Panc1 (cell line): Measurements from ENCODE around the gene JADE3. TPM values are rescaled to one million over a fixed set of nuclear protein-coding genes. Genes with fewer than 3 reads are reported as not detected.

Experiments
- ATAC-seq: fragments of 200-7000 bp; cut with Tn5 transposase; 2 replicates; pipeline ENCODE4 v1.9.1; 2020; ENCODE audit warnings: mild to moderate bottlenecking, moderate library complexity
- BruUV-seq: library from RNA; stranded (reverse); fragments of 400-500 nt; replicated peaks from 2 replicates; lab custom pipeline; 2021; lab: Mats Ljungman, UMichigan
- CTCF ChIA-PET: fragments of 300-600 bp; sonication (Branson Sonifier 250); formaldehyde crosslinking; loops from one replicate; lab custom pipeline; 2022; ENCODE audit warnings: antibody characterized with exemption; lab: Charles Lee
- POLR2A ChIA-PET: fragments of 300-600 bp; sonication (Branson Sonifier 250); formaldehyde crosslinking; loops from one replicate; lab custom pipeline; 2022; ENCODE audit warnings: antibody characterized with exemption; lab: Charles Lee
- DNase-seq: peaks from one replicate; pipeline ENCODE4 v3.0.0-alpha.2; 2010; ENCODE audit warnings: low read depth, low spot score
- H3K27ac ChIP-seq: 2 replicates; pipeline ENCODE4 v1.5.1; 2011; ENCODE audit warnings: mild to moderate bottlenecking, low read length, inconsistent platforms
- H3K27me3 ChIP-seq: fragments of 200-500 bp; sonication (Bioruptor generic); 2 replicates; pipeline ENCODE4 v1.6.0; 2014; ENCODE audit warnings: low read length, inconsistent platforms; ENCODE audit not compliant: control insufficient read depth, insufficient read depth
- H3K36me3 ChIP-seq: fragments of 200-500 bp; sonication (Bioruptor generic); 2 replicates; pipeline ENCODE4 v1.5.1; 2014; ENCODE audit warnings: inconsistent platforms, mild to moderate bottlenecking, low read length, moderate library complexity; ENCODE audit not compliant: control insufficient read depth, insufficient read depth
- H3K4me1 ChIP-seq: 2 replicates; pipeline ENCODE4 v1.5.1; 2011; ENCODE audit warnings: inconsistent platforms, mild to moderate bottlenecking, low read length, moderate library complexity; ENCODE audit not compliant: control insufficient read depth, insufficient read depth
- H3K4me3 ChIP-seq, 2 experiments: 2 replicates each; pipeline ENCODE4 v1.5.1; 2011 to 2012; ENCODE audit warnings: low read depth in 2 of 2, low read length in 2 of 2, mild to moderate bottlenecking in 2 of 2, inconsistent platforms in 1 of 2, moderate library complexity in 1 of 2
- H3K9me3 ChIP-seq: fragments of 200-500 bp; sonication (Bioruptor generic); 2 replicates; pipeline ENCODE4 v1.5.1; 2014; ENCODE audit warnings: low read depth, mild to moderate bottlenecking, inconsistent platforms, low read length, moderate library complexity; ENCODE audit not compliant: control insufficient read depth, insufficient read depth
- POLR2AphosphoS5 ChIP-seq: IDR thresholded peaks from 2 replicates; pipeline ENCODE4 v1.6.1; 2012; ENCODE audit warnings: mild to moderate bottlenecking, low read depth, low read length, moderate library complexity
- SIN3A ChIP-seq: IDR thresholded peaks from 2 replicates; pipeline ENCODE4 v1.6.1; 2012; ENCODE audit warnings: low read depth, mild to moderate bottlenecking, low read length, moderate library complexity, borderline replicate concordance; ENCODE audit not compliant: insufficient read depth
- TCF7L2 ChIP-seq: IDR thresholded peaks from 2 replicates; pipeline ENCODE4 v1.6.1; 2011; ENCODE audit warnings: mild to moderate bottlenecking, low read depth, low read length, inconsistent platforms
- in situ Hi-C: cut with HindIII; loops from 2 replicates; pipeline ENCODE4 v1.10.0; 2016; ENCODE audit warnings: low sequenced_read_pairs, low pct_unique_long_range_greater_than_20kb
- intact Hi-C: fragments of 100-400 bp; cut with micrococcal nuclease; formaldehyde crosslinking; loops from one replicate; pipeline ENCODE4 v1.10.0; 2022; ENCODE audit not compliant: unreplicated experiment
- total RNA-seq: library from RNA; stranded (reverse); gene quantifications from one replicate; pipeline ENCODE4 v1.2.1, GENCODE V29; 2021; ENCODE audit not compliant: unreplicated experiment
- TF ChIP-seq, protein P1 (sequence below), 2 experiments: IDR thresholded peaks; 2 replicates each; pipeline ENCODE4 v1.6.1; 2011 to 2012; ENCODE audit warnings: low read depth in 2 of 2, control low read depth in 1 of 2, low read length in 1 of 2, mild to moderate bottlenecking in 1 of 2, moderate library complexity in 1 of 2; ENCODE audit not compliant: insufficient read depth in 1 of 2
- TF ChIP-seq, protein P2 (sequence below): fragments of 450-650 bp; IDR thresholded peaks from 2 replicates; pipeline ENCODE4 v1.5.1; 2017; ENCODE audit warnings: mild to moderate bottlenecking

The JADE3 gene
- total RNA-seq, 1 experiment from 2014 or later: 22.2 TPM

DNA sequence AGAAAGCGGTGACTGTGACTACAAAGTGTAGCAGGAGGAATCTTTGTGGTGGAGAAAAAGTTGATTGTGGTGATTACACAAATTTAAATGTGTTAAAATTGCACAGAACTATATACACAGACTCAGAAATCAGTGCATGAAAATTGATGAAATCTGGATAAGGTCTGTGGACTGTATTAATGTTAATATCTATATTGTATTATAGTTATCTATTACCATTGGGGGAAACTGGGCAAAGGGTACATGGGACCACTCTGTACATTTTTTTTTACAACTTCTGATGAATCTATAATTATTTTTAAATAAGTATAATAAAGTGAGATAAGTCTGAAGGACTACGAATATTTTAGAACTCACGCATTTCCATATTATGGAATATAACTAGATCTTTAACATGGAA, 1.8 kb upstream of the JADE3 start:
- TF ChIP-seq POLR2AphosphoS5 (no peak), SIN3A (no peak), TCF7L2 (no peak)
- TF ChIP-seq, protein P1, sequence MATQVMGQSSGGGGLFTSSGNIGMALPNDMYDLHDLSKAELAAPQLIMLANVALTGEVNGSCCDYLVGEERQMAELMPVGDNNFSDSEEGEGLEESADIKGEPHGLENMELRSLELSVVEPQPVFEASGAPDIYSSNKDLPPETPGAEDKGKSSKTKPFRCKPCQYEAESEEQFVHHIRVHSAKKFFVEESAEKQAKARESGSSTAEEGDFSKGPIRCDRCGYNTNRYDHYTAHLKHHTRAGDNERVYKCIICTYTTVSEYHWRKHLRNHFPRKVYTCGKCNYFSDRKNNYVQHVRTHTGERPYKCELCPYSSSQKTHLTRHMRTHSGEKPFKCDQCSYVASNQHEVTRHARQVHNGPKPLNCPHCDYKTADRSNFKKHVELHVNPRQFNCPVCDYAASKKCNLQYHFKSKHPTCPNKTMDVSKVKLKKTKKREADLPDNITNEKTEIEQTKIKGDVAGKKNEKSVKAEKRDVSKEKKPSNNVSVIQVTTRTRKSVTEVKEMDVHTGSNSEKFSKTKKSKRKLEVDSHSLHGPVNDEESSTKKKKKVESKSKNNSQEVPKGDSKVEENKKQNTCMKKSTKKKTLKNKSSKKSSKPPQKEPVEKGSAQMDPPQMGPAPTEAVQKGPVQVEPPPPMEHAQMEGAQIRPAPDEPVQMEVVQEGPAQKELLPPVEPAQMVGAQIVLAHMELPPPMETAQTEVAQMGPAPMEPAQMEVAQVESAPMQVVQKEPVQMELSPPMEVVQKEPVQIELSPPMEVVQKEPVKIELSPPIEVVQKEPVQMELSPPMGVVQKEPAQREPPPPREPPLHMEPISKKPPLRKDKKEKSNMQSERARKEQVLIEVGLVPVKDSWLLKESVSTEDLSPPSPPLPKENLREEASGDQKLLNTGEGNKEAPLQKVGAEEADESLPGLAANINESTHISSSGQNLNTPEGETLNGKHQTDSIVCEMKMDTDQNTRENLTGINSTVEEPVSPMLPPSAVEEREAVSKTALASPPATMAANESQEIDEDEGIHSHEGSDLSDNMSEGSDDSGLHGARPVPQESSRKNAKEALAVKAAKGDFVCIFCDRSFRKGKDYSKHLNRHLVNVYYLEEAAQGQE (IDR thresholded peaks at IDR 0.05; ENCODE audit: insufficient read depth in 1 of 2, low read depth in 2 of 2, low read length in 1 of 2): no peak
- TF ChIP-seq, protein P2, sequence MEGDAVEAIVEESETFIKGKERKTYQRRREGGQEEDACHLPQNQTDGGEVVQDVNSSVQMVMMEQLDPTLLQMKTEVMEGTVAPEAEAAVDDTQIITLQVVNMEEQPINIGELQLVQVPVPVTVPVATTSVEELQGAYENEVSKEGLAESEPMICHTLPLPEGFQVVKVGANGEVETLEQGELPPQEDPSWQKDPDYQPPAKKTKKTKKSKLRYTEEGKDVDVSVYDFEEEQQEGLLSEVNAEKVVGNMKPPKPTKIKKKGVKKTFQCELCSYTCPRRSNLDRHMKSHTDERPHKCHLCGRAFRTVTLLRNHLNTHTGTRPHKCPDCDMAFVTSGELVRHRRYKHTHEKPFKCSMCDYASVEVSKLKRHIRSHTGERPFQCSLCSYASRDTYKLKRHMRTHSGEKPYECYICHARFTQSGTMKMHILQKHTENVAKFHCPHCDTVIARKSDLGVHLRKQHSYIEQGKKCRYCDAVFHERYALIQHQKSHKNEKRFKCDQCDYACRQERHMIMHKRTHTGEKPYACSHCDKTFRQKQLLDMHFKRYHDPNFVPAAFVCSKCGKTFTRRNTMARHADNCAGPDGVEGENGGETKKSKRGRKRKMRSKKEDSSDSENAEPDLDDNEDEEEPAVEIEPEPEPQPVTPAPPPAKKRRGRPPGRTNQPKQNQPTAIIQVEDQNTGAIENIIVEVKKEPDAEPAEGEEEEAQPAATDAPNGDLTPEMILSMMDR: no peak
- Histone ChIP-seq H3K4me3 (no peak overlapping the region), H3K4me1 (peaks cover 13% of the 10 kb centered on the region), H3K36me3 (no peaks in the 10 kb centered on the region), H3K27ac (no peak overlapping the region), H3K9me3 (no peaks in the 10 kb centered on the region), H3K27me3 (no peaks in the 10 kb centered on the region)
- no peak for DNase-seq
- BruUV-seq: no TSS peak
- ATAC-seq: no peak
- in situ Hi-C loops: no loop called here
- intact Hi-C loops: no loop called here
- POLR2A ChIA-PET: interaction anchor here (0.6 kb wide), 1 partner anchor 43 kb away, joined by 4 read pairs; no protein-coding TSS in a partner anchor
- CTCF ChIA-PET: no interaction called here

DNA sequence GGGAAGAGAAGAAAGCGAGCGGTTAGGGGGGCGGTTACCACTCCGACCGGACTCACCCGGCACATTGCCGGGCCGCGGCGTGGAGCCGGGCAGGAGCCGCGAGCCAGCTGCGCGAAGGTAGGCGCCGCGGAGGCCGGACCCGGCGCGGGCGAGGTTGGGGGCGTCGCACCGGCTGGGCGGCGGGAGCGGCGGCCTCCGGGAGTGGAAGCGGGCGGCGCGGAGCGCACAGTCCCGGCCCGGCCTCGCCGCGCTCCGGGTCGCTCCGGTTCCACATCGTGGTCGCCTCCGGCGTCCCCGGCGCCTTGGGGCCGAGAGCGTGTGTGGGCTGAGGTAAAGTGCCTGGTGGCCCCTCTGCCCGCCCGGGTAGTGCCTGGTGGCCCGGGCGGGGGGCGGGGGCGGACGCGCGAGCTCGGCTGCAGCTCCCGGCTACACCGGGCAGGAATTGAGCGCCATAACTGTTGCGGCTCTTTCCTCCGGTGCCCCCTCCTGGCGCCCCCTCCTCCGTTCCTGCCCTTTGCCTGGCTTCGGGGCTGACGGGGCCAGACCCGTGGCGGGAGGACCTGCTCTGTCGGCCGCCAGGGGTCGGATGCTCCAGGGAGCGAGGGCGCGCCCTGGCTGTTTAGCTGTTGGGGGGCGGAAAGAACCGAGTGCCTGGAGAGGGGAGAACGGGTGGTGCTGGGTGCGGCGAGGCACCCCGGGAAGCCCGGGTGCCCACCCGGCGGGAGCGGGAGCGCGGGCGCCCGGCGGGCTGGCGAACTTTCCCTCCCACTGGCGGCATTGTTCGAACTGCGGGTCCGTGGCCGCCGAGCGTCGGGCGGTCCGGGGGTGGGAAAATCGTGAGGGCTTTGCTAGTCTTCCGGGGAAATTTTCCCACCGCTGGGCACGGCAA, 626 bp downstream of the JADE3 start:
- Histone ChIP-seq H3K27ac (peak overlapping the region; percentile 83), H3K9me3 (no peaks in the 10 kb centered on the region), H3K4me3 (peak overlapping the region; percentile 68 to 73), H3K4me1 (peaks cover 13% of the 10 kb centered on the region), H3K36me3 (no peaks in the 10 kb centered on the region), H3K27me3 (no peaks in the 10 kb centered on the region)
- DNase-seq (no peak), ATAC-seq (peak; percentile 83)
- no TSS peak for BruUV-seq
- POLR2A ChIA-PET: no interaction called here
- intact Hi-C loops: no loop called here
- peak; percentile 42; the same call in 1 of the 2 replicates for TF ChIP-seq SIN3A
- TF ChIP-seq, protein P2: peak; percentile 82
- no peak for TF ChIP-seq POLR2AphosphoS5
- in situ Hi-C loops: no loop called here
- CTCF ChIA-PET: interaction anchor here (0.6 kb wide), 1 partner anchor 325 kb away, joined by 13 read pairs; no protein-coding TSS in a partner anchor
